AG09309 (cell line): ENCODE measurements around the gene PAX5.
"Not testable (repeated sequence)": the region's sequence is repeated elsewhere in the genome, so short reads cannot be mapped to it uniquely, and the experiment has no call there.

ENCODE experiments used
- DNase-seq: peaks from one replicate; pipeline ENCODE4 v3.0.0-alpha.2; 2010; ENCODE audit warnings: low read depth
- H3K4me3 ChIP-seq: 2 replicates; pipeline ENCODE4 v1.5.1; 2011; ENCODE audit warnings: mild to moderate bottlenecking, low read depth, low read length, moderate library complexity; ENCODE audit not compliant: control insufficient read depth
- CTCF ChIP-seq: IDR thresholded peaks from 2 replicates; pipeline ENCODE4 v1.5.1; 2011; ENCODE audit warnings: mild to moderate bottlenecking, low read depth, low read length, inconsistent platforms; ENCODE audit not compliant: insufficient read depth, control insufficient read depth; ENCODE audit errors: missing control alignments

The PAX5 gene

GRCh38 chr9:37033682-37034304 is at the start of gene PAX5:
Gene PAX5 (minus strand): TSS chr9:37034268. CDS start chr9:37034031, 237 bp downstream.
- no peak within 1 kb of the TSS for H3K4me3 ChIP-seq
- DNase-seq: no peak
- no peak for TF ChIP-seq CTCF

GRCh38 chr9:37083654-37084053 is 49.6 kb upstream of the PAX5 start:
- no peak for TF ChIP-seq CTCF
- H3K4me3 ChIP-seq: no peak overlapping the region
- no peak for DNase-seq

- TF ChIP-seq CTCF: no peak
- DNase-seq: no peak
- no peak overlapping the region for H3K4me3 ChIP-seq
These were observed 48.2 kb upstream of the PAX5 start for GRCh38 chr9:37082214-37082765.

GRCh38 chr9:37081507-37081906 is 47.4 kb upstream of the PAX5 start:
- H3K4me3 ChIP-seq: not testable (repeated sequence)

GRCh38 chr9:37080165-37080628 is 46.1 kb upstream of the PAX5 start:
- H3K4me3 ChIP-seq: peak overlapping the region; percentile 78
- not testable (repeated sequence) for DNase-seq

More at GRCh38 chr9:37081507-37081906, 47.4 kb upstream of the PAX5 start:
- not testable (repeated sequence) for DNase-seq

GRCh38 chr9:37079370-37080164 is 45.5 kb upstream of the PAX5 start:
- H3K4me3 ChIP-seq: peak overlapping the region; percentile 78
- TF ChIP-seq CTCF: no peak
- peak; percentile 67 for DNase-seq

GRCh38 chr9:37074790-37075189 is 40.7 kb upstream of the PAX5 start:
- H3K4me3 ChIP-seq, DNase-seq: not testable (repeated sequence)

GRCh38 chr9:37066139-37066725 is 32.2 kb upstream of the PAX5 start:
- TF ChIP-seq CTCF: no peak
- no peak overlapping the region for H3K4me3 ChIP-seq
- DNase-seq: no peak
